Measurements from ENCODE around the gene KRTAP12-2.

- TF ChIP-seq CTCF (conservative IDR thresholded peaks at IDR 0.05; ENCODE audit: low read depth, low read length): no peak
- no peak for TF ChIP-seq EZH2 (IDR thresholded peaks at IDR 0.05; ENCODE audit: borderline replicate concordance, low read depth, low read length, poor library complexity, severe bottlenecking)
These were observed 17.1 kb downstream of the KRTAP12-2 start for GRCh38 chr21:44649521-44650100.

Measured in A673 (cell line).